GM23338 (cell line): Measurements from ENCODE around the gene MGRN1. TPM values are rescaled to one million over a fixed set of nuclear protein-coding genes. Genes with fewer than 3 reads are reported as not detected.

ENCODE experiments used
- ATAC-seq: fragments of 200-7000 bp; cut with Tn5 transposase; 3 replicates; pipeline ENCODE4 v1.9.1; 2020
- DNase-seq: peaks from one replicate; pipeline ENCODE4 v3.0.0-alpha.2; 2015; ENCODE audit warnings: low spot score
- H2AFZ ChIP-seq: fragments of 200-600 bp; sonication (generic); 2 replicates; pipeline ENCODE4 v1.8.0; 2016; ENCODE audit warnings: antibody characterized with exemption, mild to moderate bottlenecking, moderate library complexity
- H3F3A ChIP-seq: fragments of 200-600 bp; sonication (generic); replicated peaks from 2 replicates; pipeline ENCODE4 v1.8.0; 2017; ENCODE audit warnings: antibody characterized with exemption, mixed run types, low read depth
- H3K27ac ChIP-seq: fragments of 200-600 bp; sonication (generic); 2 replicates; pipeline ENCODE4 v1.6.1; 2016; ENCODE audit warnings: low read depth
- H3K27me3 ChIP-seq: fragments of 200-600 bp; sonication (generic); 2 replicates; pipeline ENCODE4 v1.8.0; 2016; ENCODE audit warnings: mild to moderate bottlenecking, mixed run types, moderate library complexity; ENCODE audit not compliant: insufficient read depth
- H3K36me3 ChIP-seq: fragments of 200-600 bp; sonication (generic); 2 replicates; pipeline ENCODE4 v1.8.0; 2016; ENCODE audit warnings: mild to moderate bottlenecking; ENCODE audit not compliant: insufficient read depth
- H3K4me1 ChIP-seq: fragments of 200-600 bp; sonication (generic); 2 replicates; pipeline ENCODE4 v1.8.0; 2016; ENCODE audit warnings: mild to moderate bottlenecking, moderate library complexity; ENCODE audit not compliant: insufficient read depth
- H3K4me2 ChIP-seq: fragments of 200-600 bp; sonication (generic); 2 replicates; pipeline ENCODE4 v1.7.1; 2017; ENCODE audit warnings: mixed run types
- H3K4me3 ChIP-seq: fragments of 200-600 bp; sonication (generic); 2 replicates; pipeline ENCODE4 v1.6.1; 2016; ENCODE audit warnings: mixed run types
- H3K79me2 ChIP-seq: fragments of 200-600 bp; sonication (generic); replicated peaks from 2 replicates; pipeline ENCODE4 v1.8.0; 2017; ENCODE audit warnings: mild to moderate bottlenecking; ENCODE audit not compliant: insufficient read depth
- H3K9me2 ChIP-seq: fragments of 200-600 bp; sonication (generic); 2 replicates; pipeline ENCODE4 v1.8.0; 2017; ENCODE audit not compliant: insufficient read depth
- H4K20me1 ChIP-seq: fragments of 200-600 bp; sonication (generic); replicated peaks from 2 replicates; pipeline ENCODE4 v1.8.0; 2017; ENCODE audit warnings: mild to moderate bottlenecking; ENCODE audit not compliant: insufficient read depth
- H3K27ac Mint-ChIP-seq: 2 replicates; pipeline ENCODE4 v1.8.0; 2020; ENCODE audit warnings: inconsistent platforms, mild to moderate bottlenecking, moderate library complexity, mixed read lengths
- H3K27me3 Mint-ChIP-seq: 3 replicates; pipeline ENCODE4 v1.8.0; 2022; ENCODE audit warnings: low read depth, mild to moderate bottlenecking, moderate library complexity, mixed read lengths, inconsistent platforms; ENCODE audit not compliant: insufficient read depth, poor library complexity
- H3K36me3 Mint-ChIP-seq: 3 replicates; pipeline ENCODE4 v1.8.0; 2021; ENCODE audit warnings: low read depth, mild to moderate bottlenecking, inconsistent platforms, moderate library complexity, mixed read lengths
- H3K4me1 Mint-ChIP-seq: 3 replicates; pipeline ENCODE4 v1.8.0; 2020; ENCODE audit warnings: mild to moderate bottlenecking, inconsistent platforms, mixed read lengths
- H3K4me3 Mint-ChIP-seq: 3 replicates; pipeline ENCODE4 v1.8.0; 2021; ENCODE audit warnings: moderate library complexity, mild to moderate bottlenecking, inconsistent platforms, mixed read lengths
- H3K9me3 Mint-ChIP-seq: 3 replicates; pipeline ENCODE4 v1.8.0; 2020; ENCODE audit warnings: moderate library complexity, mild to moderate bottlenecking, inconsistent platforms, mixed read lengths
- CREB1 ChIP-seq: fragments of 250-450 bp; sonication (Bioruptor Pico); IDR thresholded peaks from 2 replicates; pipeline ENCODE4 v1.5.0; 2020; ENCODE audit warnings: low read depth, mild to moderate bottlenecking, moderate library complexity
- EZH2 ChIP-seq: fragments of 200-600 bp; sonication (generic); IDR thresholded peaks from one replicate; pipeline ENCODE4 v1.8.0; 2017; ENCODE audit warnings: antibody characterized with exemption, mild to moderate bottlenecking, low read depth; ENCODE audit not compliant: unreplicated experiment
- EZH2phosphoT487 ChIP-seq: fragments of 200-600 bp; sonication (generic); IDR thresholded peaks from one replicate; pipeline ENCODE4 v1.8.1; 2018; ENCODE audit warnings: antibody characterized with exemption; ENCODE audit not compliant: unreplicated experiment
- JUNB ChIP-seq: IDR thresholded peaks from one replicate; pipeline ENCODE4 v1.6.1; 2016; ENCODE audit warnings: antibody characterized with exemption; ENCODE audit not compliant: unreplicated experiment
- NANOG ChIP-seq: IDR thresholded peaks from 2 replicates; pipeline ENCODE4 v1.6.1; 2016; ENCODE audit warnings: antibody characterized with exemption, borderline replicate concordance
- POLR2AphosphoS5 ChIP-seq: IDR thresholded peaks from 2 replicates; pipeline ENCODE4 v1.6.1; 2016; ENCODE audit warnings: antibody characterized with exemption, low read depth
- STAT1 ChIP-seq: IDR thresholded peaks from one replicate; pipeline ENCODE4 v1.6.1; 2016; ENCODE audit warnings: antibody characterized with exemption; ENCODE audit not compliant: unreplicated experiment
- ZNF114 ChIP-seq: fragments of 250-450 bp; sonication (Bioruptor Pico); IDR thresholded peaks from 2 replicates; pipeline ENCODE4 v1.5.0; 2020; ENCODE audit warnings: mild to moderate bottlenecking, moderate library complexity
- ZNF331 ChIP-seq: fragments of 250-450 bp; sonication (Bioruptor Pico); IDR thresholded peaks from 2 replicates; pipeline ENCODE4 v1.5.0; 2020; ENCODE audit warnings: low read depth, mild to moderate bottlenecking, moderate library complexity
- polyA plus RNA-seq: library from polyadenylated mRNA; unstranded; fragments of >200 nt; fragmentation: Nextera tagmentation; extraction: Ambion mirVana; gene quantifications from 2 replicates; pipeline ENCODE4 v1.2.1, GENCODE V29; 2016
- total RNA-seq: library from RNA; depleted of rRNA; stranded (reverse); fragments of >200 nt; shearing (Covaris generic); gene quantifications from 2 replicates; pipeline ENCODE4 v1.2.3, GENCODE V29; 2014
- TF ChIP-seq, protein P1 (sequence below): IDR thresholded peaks from 2 replicates; pipeline ENCODE4 v1.6.1; 2016; ENCODE audit warnings: antibody characterized with exemption
- TF ChIP-seq, protein P2 (sequence below), 2 experiments: fragments of 200-600 bp in 1 of 2; sonication (generic) in 1 of 2; conservative IDR thresholded peaks; 2 replicates each; pipeline versions ENCODE4 v1.5.1 to v1.6.1; 2016 to 2017; ENCODE audit warnings: antibody characterized with exemption in 2 of 2, low read depth in 2 of 2, mild to moderate bottlenecking in 2 of 2, moderate library complexity in 1 of 2

MGRN1 gene
- total and polyA plus RNA-seq, 2 experiments from 2014 or later: 13.1 to 71.8 TPM

DNA sequence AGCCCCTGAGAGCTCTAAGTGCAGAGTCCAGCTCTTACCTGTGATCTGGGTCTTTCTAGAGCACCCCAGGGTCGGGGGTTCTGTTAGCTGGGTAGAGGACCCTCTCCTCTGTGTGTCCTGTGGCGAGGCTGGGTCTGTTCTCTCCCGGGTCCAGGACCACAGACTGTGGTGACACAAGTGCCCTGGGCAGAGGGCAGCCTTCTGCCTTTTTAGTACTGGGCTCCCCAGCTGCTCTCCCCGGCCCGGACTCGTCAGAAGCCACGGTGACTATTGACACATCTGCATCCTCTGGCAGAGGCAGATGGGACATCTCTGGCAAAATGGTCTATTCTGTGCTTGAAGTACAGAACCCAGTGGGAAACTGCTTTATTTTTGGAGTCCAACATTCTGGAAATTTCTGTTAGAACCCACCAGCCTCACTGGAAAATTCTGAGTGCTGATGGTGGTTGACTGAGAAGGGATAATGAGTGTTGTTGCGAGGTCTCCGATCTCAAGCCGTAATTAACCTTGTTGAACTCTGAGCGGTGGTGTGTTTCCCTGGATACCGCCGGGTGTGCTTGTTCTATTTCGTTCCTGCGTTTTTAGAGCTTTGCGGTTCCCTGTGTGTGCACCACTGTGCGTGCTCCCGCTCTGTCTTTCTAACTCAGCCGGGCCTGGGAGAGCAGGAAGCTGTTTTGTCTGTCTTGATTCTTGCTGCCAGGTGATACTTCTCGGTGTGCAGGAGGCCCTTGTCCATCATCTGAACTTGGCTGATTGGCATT is 42.8 kb downstream of the MGRN1 start:
- Histone ChIP-seq H3K4me2 (no peak overlapping the region), H3K79me2 (no peaks in the 10 kb centered on the region; the same call in 1 of the 2 replicates), H3K27ac (no peak overlapping the region), H3K4me3 (no peak overlapping the region), H3F3A (0 out of 2 replicates have a peak, but pooled peaks cover 7% of the 10 kb centered on the region), H3K9me2 (no peaks in the 10 kb centered on the region), H4K20me1 (0 out of 2 replicates have a peak, but pooled peaks cover 4% of the 10 kb centered on the region), H3K4me1 (no peaks in the 10 kb centered on the region), H2AFZ (no peak overlapping the region), H3K27me3 (no peaks in the 10 kb centered on the region), H3K36me3 (peaks cover 8% of the 10 kb centered on the region)
- Mint-ChIP-seq H3K27me3 (peaks cover 5% of the 10 kb centered on the region), H3K9me3 (no peaks in the 10 kb centered on the region), H3K4me1 (peaks cover 3% of the 10 kb centered on the region; the same call in 1 of the 3 replicates), H3K4me3 (no peak overlapping the region), H3K36me3 (peaks cover 19% of the 10 kb centered on the region), H3K27ac (no peak overlapping the region)
- TF ChIP-seq, protein P1, sequence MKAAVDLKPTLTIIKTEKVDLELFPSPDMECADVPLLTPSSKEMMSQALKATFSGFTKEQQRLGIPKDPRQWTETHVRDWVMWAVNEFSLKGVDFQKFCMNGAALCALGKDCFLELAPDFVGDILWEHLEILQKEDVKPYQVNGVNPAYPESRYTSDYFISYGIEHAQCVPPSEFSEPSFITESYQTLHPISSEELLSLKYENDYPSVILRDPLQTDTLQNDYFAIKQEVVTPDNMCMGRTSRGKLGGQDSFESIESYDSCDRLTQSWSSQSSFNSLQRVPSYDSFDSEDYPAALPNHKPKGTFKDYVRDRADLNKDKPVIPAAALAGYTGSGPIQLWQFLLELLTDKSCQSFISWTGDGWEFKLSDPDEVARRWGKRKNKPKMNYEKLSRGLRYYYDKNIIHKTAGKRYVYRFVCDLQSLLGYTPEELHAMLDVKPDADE: no peak
- ATAC-seq (no peak), DNase-seq (no peak)

DNA sequence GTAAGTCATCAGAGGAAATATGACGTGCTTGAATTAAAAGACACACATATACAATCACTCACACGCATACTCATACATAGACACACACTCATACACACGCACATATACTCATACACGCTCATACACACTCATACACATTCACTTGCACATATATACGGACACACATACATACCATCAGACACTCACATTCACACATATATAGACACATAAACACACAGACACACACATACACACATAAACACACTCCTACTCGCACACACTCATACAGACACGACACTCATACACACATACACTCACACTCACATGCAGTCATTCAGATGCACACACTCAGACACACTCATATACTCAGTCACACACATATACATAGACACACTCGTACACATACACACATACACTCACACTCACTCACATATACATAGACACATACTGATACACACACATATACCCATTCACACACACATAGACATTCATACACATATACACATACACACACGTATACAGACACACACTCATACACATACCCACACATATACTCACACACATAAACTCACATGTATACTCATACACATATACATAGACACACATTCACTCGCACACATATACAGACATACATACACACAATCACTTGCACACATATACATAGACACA is 43.8 kb downstream of the MGRN1 start:
- no peak overlapping the region for H3K4me2 ChIP-seq
- no peaks in the 10 kb centered on the region for H3K9me3 Mint-ChIP-seq
- no peak overlapping the region for H3K27ac Mint-ChIP-seq
- no peak overlapping the region for H3K4me3 ChIP-seq
- H3F3A ChIP-seq: 0 out of 2 replicates have a peak, but pooled peaks cover 10% of the 10 kb centered on the region
- no peak for ATAC-seq
- H3K36me3 Mint-ChIP-seq: peaks cover 19% of the 10 kb centered on the region
- H3K9me2 ChIP-seq: no peaks in the 10 kb centered on the region
- 0 out of 2 replicates have a peak, but pooled peaks cover 2% of the 10 kb centered on the region for H4K20me1 ChIP-seq
- H3K4me1 ChIP-seq: no peaks in the 10 kb centered on the region
- peaks cover 8% of the 10 kb centered on the region for H3K36me3 ChIP-seq
- no peak overlapping the region for H3K4me3 Mint-ChIP-seq
- peaks cover 4% of the 10 kb centered on the region for H3K27me3 Mint-ChIP-seq
- H3K4me1 Mint-ChIP-seq: peaks cover 3% of the 10 kb centered on the region; the same call in 1 of the 3 replicates
- no peak overlapping the region for H3K27ac ChIP-seq
- no peak for DNase-seq
- no peaks in the 10 kb centered on the region for H3K79me2 ChIP-seq
- no peaks in the 10 kb centered on the region for H3K27me3 ChIP-seq
- no peak overlapping the region for H2AFZ ChIP-seq
- no peak for TF ChIP-seq EZH2phosphoT487
- TF ChIP-seq, protein P2, sequence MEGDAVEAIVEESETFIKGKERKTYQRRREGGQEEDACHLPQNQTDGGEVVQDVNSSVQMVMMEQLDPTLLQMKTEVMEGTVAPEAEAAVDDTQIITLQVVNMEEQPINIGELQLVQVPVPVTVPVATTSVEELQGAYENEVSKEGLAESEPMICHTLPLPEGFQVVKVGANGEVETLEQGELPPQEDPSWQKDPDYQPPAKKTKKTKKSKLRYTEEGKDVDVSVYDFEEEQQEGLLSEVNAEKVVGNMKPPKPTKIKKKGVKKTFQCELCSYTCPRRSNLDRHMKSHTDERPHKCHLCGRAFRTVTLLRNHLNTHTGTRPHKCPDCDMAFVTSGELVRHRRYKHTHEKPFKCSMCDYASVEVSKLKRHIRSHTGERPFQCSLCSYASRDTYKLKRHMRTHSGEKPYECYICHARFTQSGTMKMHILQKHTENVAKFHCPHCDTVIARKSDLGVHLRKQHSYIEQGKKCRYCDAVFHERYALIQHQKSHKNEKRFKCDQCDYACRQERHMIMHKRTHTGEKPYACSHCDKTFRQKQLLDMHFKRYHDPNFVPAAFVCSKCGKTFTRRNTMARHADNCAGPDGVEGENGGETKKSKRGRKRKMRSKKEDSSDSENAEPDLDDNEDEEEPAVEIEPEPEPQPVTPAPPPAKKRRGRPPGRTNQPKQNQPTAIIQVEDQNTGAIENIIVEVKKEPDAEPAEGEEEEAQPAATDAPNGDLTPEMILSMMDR (conservative IDR thresholded peaks at IDR 0.05; ENCODE audit: low read depth in 2 of 2): no peak
- no peak for TF ChIP-seq ZNF331 (CRISPR knock-in tag)
- TF ChIP-seq EZH2: no peak
- no peak for TF ChIP-seq STAT1
- TF ChIP-seq NANOG: no peak
- TF ChIP-seq POLR2AphosphoS5: no peak
- TF ChIP-seq, protein P1: no peak
- no peak for TF ChIP-seq CREB1
- no peak for TF ChIP-seq JUNB
- TF ChIP-seq ZNF114: no peak
